HG02588 (cell line): Measurements from ENCODE around the gene PKP2.

Source experiments
- ATAC-seq: cut with Tn5 transposase; IDR thresholded peaks from one replicate; pipeline ENCODE4 v1.9.1; 2021; ENCODE audit warnings: mild to moderate bottlenecking, moderate library complexity; ENCODE audit not compliant: unreplicated experiment

Gene PKP2

GRCh38 chr12:32819424-32819823, 77.2 kb downstream of the PKP2 start:
- no peak for ATAC-seq

- no peak for ATAC-seq
These were observed 84.7 kb downstream of the PKP2 start for GRCh38 chr12:32811686-32812392.

GRCh38 chr12:32809846-32810245, 86.7 kb downstream of the PKP2 start:
- no peak for ATAC-seq

GRCh38 chr12:32809196-32809595, 87.4 kb downstream of the PKP2 start:
- ATAC-seq, result no peak

- no peak for ATAC-seq
These were observed 92.3 kb downstream of the PKP2 start for GRCh38 chr12:32804301-32804700.

GRCh38 chr12:32801269-32801980, 95.2 kb downstream of the PKP2 start:
- ATAC-seq, result no peak

- ATAC-seq, result no peak
These were observed 102.3 kb downstream of the PKP2 start for GRCh38 chr12:32794281-32794680.

GRCh38 chr12:32789916-32790315, 106.7 kb downstream of the PKP2 start:
- no peak for ATAC-seq

- no peak for ATAC-seq
These were observed 107.1 kb downstream of the PKP2 start for GRCh38 chr12:32789446-32789845.

- no peak for ATAC-seq
These were observed 108.2 kb downstream of the PKP2 start for GRCh38 chr12:32788405-32788804.

- ATAC-seq, result no peak
These were observed 111.0 kb downstream of the PKP2 start for GRCh38 chr12:32785557-32785956.

GRCh38 chr12:32783029-32783428, 113.5 kb downstream of the PKP2 start:
- ATAC-seq, result no peak

- no peak for ATAC-seq
These were observed 116.5 kb downstream of the PKP2 start for GRCh38 chr12:32780071-32780470.

GRCh38 chr12:32777691-32778175, 118.8 kb downstream of the PKP2 start:
- ATAC-seq, result no peak

GRCh38 chr12:32777159-32777558, 119.4 kb downstream of the PKP2 start:
- ATAC-seq, result peak; percentile 75

- no peak for ATAC-seq
These were observed 120.3 kb downstream of the PKP2 start for GRCh38 chr12:32776258-32776657.

GRCh38 chr12:32773691-32774090, 122.9 kb downstream of the PKP2 start:
- no peak for ATAC-seq

- ATAC-seq, result no peak
These were observed 126.4 kb downstream of the PKP2 start for GRCh38 chr12:32770141-32770540.

GRCh38 chr12:32768518-32768917, 128.1 kb downstream of the PKP2 start:
- no peak for ATAC-seq

GRCh38 chr12:32765906-32766305, 130.7 kb downstream of the PKP2 start:
- no peak for ATAC-seq

- no peak for ATAC-seq
These were observed 134.9 kb downstream of the PKP2 start for GRCh38 chr12:32761716-32762115.

GRCh38 chr12:32757157-32757556, 139.4 kb downstream of the PKP2 start:
- ATAC-seq, result no peak
